B cell (primary cell): Measurements from ENCODE around the gene FGF6. TPM values are rescaled to one million over a fixed set of nuclear protein-coding genes. Genes with fewer than 3 reads are reported as not detected.

Experiments used
- ATAC-seq: fragments of 200-7000 bp; cut with Tn5 transposase; one replicate; pipeline ENCODE4 v1.10.0; 2021; ENCODE audit warnings: low read depth, mild to moderate bottlenecking, moderate number of reproducible peaks, moderate library complexity
- CTCF ChIA-PET: fragments of 350-600 bp; sonication (Branson Sonifier 250); formaldehyde crosslinking; loops from one replicate; lab custom pipeline; 2021; ENCODE audit warnings: antibody characterized with exemption, inconsistent platforms; lab: Charles Lee
- POLR2A ChIA-PET: fragments of 350-600 bp; sonication (Branson Sonifier 250); formaldehyde crosslinking; loops from one replicate; lab custom pipeline; 2021; ENCODE audit warnings: antibody characterized with exemption; lab: Charles Lee
- DNase-seq: peaks from one replicate; pipeline ENCODE4 v3.0.0; 2013
- H2AFZ ChIP-seq: 2 replicates; pipeline ENCODE4 v1.6.1; 2012; ENCODE audit warnings: mild to moderate bottlenecking, low read depth, low read length; ENCODE audit not compliant: insufficient read depth, poor library complexity, severe bottlenecking
- H3K27ac ChIP-seq, 2 donors: 1 replicate in 1 of 2; 2 replicates in 1 of 2; pipeline ENCODE4 v1.5.1; 2012 to 2013; ENCODE audit warnings: low read length in 2 of 2, mild to moderate bottlenecking in 2 of 2, moderate library complexity in 1 of 2
- H3K27me3 ChIP-seq, 4 experiments: fragments of 200-600 bp in 1 of 4; sonication (generic) in 1 of 4; replicated peaks in 1 of 4; 1 replicate in 2 of 4; 2 replicates in 2 of 4; pipeline versions ENCODE4 v1.6.1 to v1.7.0; 2013 to 2016; ENCODE audit warnings: low read length in 3 of 4, mild to moderate bottlenecking in 2 of 4, mixed read lengths in 1 of 4, moderate library complexity in 1 of 4; ENCODE audit not compliant: insufficient read depth in 4 of 4, control insufficient read depth in 3 of 4; ENCODE audit errors: control extremely low read depth in 1 of 4
- H3K36me3 ChIP-seq, 2 experiments: replicated peaks in 1 of 2; 1 replicate in 1 of 2; 2 replicates in 1 of 2; pipeline versions ENCODE4 v1.6.1 to v1.7.1; 2013; ENCODE audit warnings: low read length in 1 of 2; ENCODE audit not compliant: insufficient read depth in 2 of 2, control insufficient read depth in 1 of 2; ENCODE audit errors: control extremely low read depth in 1 of 2, extremely low read depth in 1 of 2
- H3K4me1 ChIP-seq, 2 donors: fragments of 200-600 bp in 1 of 2; sonication (generic) in 1 of 2; 1 replicate in 1 of 2; 2 replicates in 1 of 2; pipeline versions ENCODE4 v1.5.1 to v1.6.1; 2013 to 2017; ENCODE audit warnings: low read length in 2 of 2; ENCODE audit not compliant: control insufficient read depth in 2 of 2, insufficient read depth in 2 of 2
- H3K4me2 ChIP-seq: replicated peaks from 2 replicates; pipeline ENCODE3; 2012; ENCODE audit warnings: mild to moderate bottlenecking, low read depth, low read length; ENCODE audit not compliant: poor library complexity, severe bottlenecking
- H3K4me3 ChIP-seq, 5 experiments: fragments of 200-600 bp in 1 of 5; sonication (generic) in 1 of 5; 1 replicate in 3 of 5; 2 replicates in 2 of 5; pipeline versions ENCODE4 v1.5.1 to v1.7.0; 2011 to 2016; ENCODE audit warnings: low read length in 4 of 5, mild to moderate bottlenecking in 4 of 5, low read depth in 2 of 5, control low read depth in 1 of 5, moderate library complexity in 1 of 5; ENCODE audit not compliant: insufficient read depth in 1 of 5; ENCODE audit errors: control extremely low read depth in 1 of 5, extremely low read depth in 1 of 5
- H3K79me2 ChIP-seq: fragments of 200-600 bp; sonication (generic); one replicate; pipeline ENCODE4 v1.6.0; 2016; ENCODE audit warnings: low read length; ENCODE audit not compliant: control insufficient read depth, insufficient read depth
- H3K9ac ChIP-seq: fragments of 200-600 bp; sonication (generic); 2 replicates; pipeline ENCODE4 v1.6.1; 2017; ENCODE audit warnings: mild to moderate bottlenecking, low read length, moderate library complexity
- H3K9me3 ChIP-seq, 3 donors: one replicate each; pipeline versions ENCODE4 v1.6.1 to v1.7.1; 2013; ENCODE audit warnings: low read length in 2 of 3; ENCODE audit not compliant: control insufficient read depth in 2 of 3, insufficient read depth in 1 of 3; ENCODE audit errors: control extremely low read depth in 1 of 3
- H4K20me1 ChIP-seq: 2 replicates; pipeline ENCODE4 v1.6.0; 2012; ENCODE audit warnings: mild to moderate bottlenecking, low read length; ENCODE audit not compliant: insufficient read depth, control insufficient read depth, poor library complexity, severe bottlenecking
- H3K27ac Mint-ChIP-seq: one replicate; pipeline ENCODE4 v1.8.0; 2021; ENCODE audit warnings: mixed read lengths
- H3K27me3 Mint-ChIP-seq: one replicate; pipeline ENCODE4 v1.8.0; 2021; ENCODE audit warnings: mixed read lengths
- H3K4me1 Mint-ChIP-seq: one replicate; pipeline ENCODE4 v1.8.0; 2021; ENCODE audit warnings: mixed read lengths
- H3K4me3 Mint-ChIP-seq: one replicate; pipeline ENCODE4 v1.8.0; 2021; ENCODE audit warnings: mixed read lengths
- H3K9me3 Mint-ChIP-seq: one replicate; pipeline ENCODE4 v1.8.0; 2022; ENCODE audit warnings: mixed read lengths; ENCODE audit not compliant: insufficient read depth
- CTCF ChIP-seq: fragments of 200-600 bp; IDR thresholded peaks from one replicate; pipeline ENCODE4 v1.8.0; 2022; ENCODE audit warnings: antibody characterized with exemption, mild to moderate bottlenecking
- EZH2 ChIP-seq: IDR thresholded peaks from 2 replicates; pipeline ENCODE4 v1.6.1; 2012; ENCODE audit warnings: borderline replicate concordance, low read depth, mild to moderate bottlenecking, moderate library complexity, low read length; ENCODE audit not compliant: insufficient read depth, poor library complexity, severe bottlenecking
- WGBS: methylation state at CpG from one replicate; pipeline ENCODE4 v1.1.5; 2013; ENCODE audit warnings: missing lambda C conversion rate; ENCODE audit not compliant: insufficient coverage; 5-methylcytosine and 5-hydroxymethylcytosine counted together
- intact Hi-C: fragments of 100-400 bp; cut with micrococcal nuclease; formaldehyde crosslinking; loops from one replicate; pipeline ENCODE4 v1.10.0; 2022
- polyA plus RNA-seq: library from polyadenylated mRNA; depleted of rRNA; stranded (reverse); fragments of >200 nt; gene quantifications from 2 replicates; pipeline ENCODE4 v1.2.3, GENCODE V29; 2012
- total RNA-seq, 2 donors: library from RNA; stranded (reverse); fragments of 120-200 nt in 1 of 2; gene quantifications; 1 replicate in 1 of 2; 2 replicates in 1 of 2; pipeline versions ENCODE4 v1.2.3 to v1.2.4, GENCODE V29; 2013 to 2022

Gene FGF6
- total and polyA plus RNA-seq, 2 donors (not counting 1 experiment from before 2014, with no cell fraction given) = not detected

- peaks cover 0 to 11% (median 5%) of the 10 kb centered on the region in 4 experiments for H3K27me3 ChIP-seq
- Mint-ChIP-seq H3K4me3 (no peak overlapping the region), H3K9me3 (no peaks in the 10 kb centered on the region), H3K27me3 (peaks cover 37% of the 10 kb centered on the region), H3K27ac (no peak overlapping the region), H3K4me1 (peaks cover 2% of the 10 kb centered on the region)
- no peak overlapping the region for H3K27ac ChIP-seq
- intact Hi-C loops = no loop called here
- H3K36me3 ChIP-seq = no peaks in the 10 kb centered on the region
- no peak overlapping the region for H3K4me3 ChIP-seq
- 63% methylated on average over 2 of the region's 2 CpGs for WGBS
- ChIA-PET POLR2A (no interaction called here), CTCF (no interaction called here)
- H4K20me1 ChIP-seq = no peaks in the 10 kb centered on the region
- H3K9ac ChIP-seq = no peak overlapping the region
- no peak for ATAC-seq
- TF ChIP-seq EZH2 (no peak), CTCF (no peak)
- H3K9me3 ChIP-seq = no peaks in the 10 kb centered on the region
- H2AFZ ChIP-seq = no peak overlapping the region
- H3K79me2 ChIP-seq = no peaks in the 10 kb centered on the region
- no peaks in the 10 kb centered on the region for H3K4me1 ChIP-seq
- no peak for DNase-seq
- no peak overlapping the region for H3K4me2 ChIP-seq
Observed at GRCh38 chr12:4395818-4396217, 49.8 kb downstream of the FGF6 start.

- 88% methylated on average over 4 of the region's 5 CpGs for WGBS
- ChIA-PET CTCF (no interaction called here), POLR2A (no interaction called here)
- Histone ChIP-seq H3K27me3 (peaks cover 0 to 11% (median 5%) of the 10 kb centered on the region in 4 experiments), H4K20me1 (no peaks in the 10 kb centered on the region), H2AFZ (no peak overlapping the region), H3K27ac (no peak overlapping the region), H3K79me2 (no peaks in the 10 kb centered on the region), H3K4me3 (no peak overlapping the region), H3K4me2 (no peak overlapping the region), H3K4me1 (no peaks in the 10 kb centered on the region), H3K36me3 (no peaks in the 10 kb centered on the region), H3K9ac (no peak overlapping the region), H3K9me3 (no peaks in the 10 kb centered on the region)
- no peak overlapping the region for H3K27ac Mint-ChIP-seq
- H3K27me3 Mint-ChIP-seq = peaks cover 44% of the 10 kb centered on the region
- intact Hi-C loops = no loop called here
- no peak for DNase-seq
- H3K4me1 Mint-ChIP-seq = no peaks in the 10 kb centered on the region
- H3K9me3 Mint-ChIP-seq = no peaks in the 10 kb centered on the region
- ATAC-seq = no peak
- no peak for TF ChIP-seq EZH2
- TF ChIP-seq CTCF = no peak
- H3K4me3 Mint-ChIP-seq = no peak overlapping the region
Observed at GRCh38 chr12:4393211-4393610, 52.4 kb downstream of the FGF6 start.
